Panc1 (cell line): ENCODE results near the gene RGPD5.
"Not testable (repeated sequence)": the region's sequence is repeated elsewhere in the genome, so short reads cannot be mapped to it uniquely, and the experiment has no call there.

Experiments
- SIN3A ChIP-seq: IDR thresholded peaks from 2 replicates; pipeline ENCODE4 v1.6.1; 2012; ENCODE audit warnings: low read depth, mild to moderate bottlenecking, low read length, moderate library complexity, borderline replicate concordance; ENCODE audit not compliant: insufficient read depth
- TCF7L2 ChIP-seq: IDR thresholded peaks from 2 replicates; pipeline ENCODE4 v1.6.1; 2011; ENCODE audit warnings: mild to moderate bottlenecking, low read depth, low read length, inconsistent platforms
- TF ChIP-seq, protein P1 (sequence below): fragments of 450-650 bp; IDR thresholded peaks from 2 replicates; pipeline ENCODE4 v1.5.1; 2017; ENCODE audit warnings: mild to moderate bottlenecking

DNA sequence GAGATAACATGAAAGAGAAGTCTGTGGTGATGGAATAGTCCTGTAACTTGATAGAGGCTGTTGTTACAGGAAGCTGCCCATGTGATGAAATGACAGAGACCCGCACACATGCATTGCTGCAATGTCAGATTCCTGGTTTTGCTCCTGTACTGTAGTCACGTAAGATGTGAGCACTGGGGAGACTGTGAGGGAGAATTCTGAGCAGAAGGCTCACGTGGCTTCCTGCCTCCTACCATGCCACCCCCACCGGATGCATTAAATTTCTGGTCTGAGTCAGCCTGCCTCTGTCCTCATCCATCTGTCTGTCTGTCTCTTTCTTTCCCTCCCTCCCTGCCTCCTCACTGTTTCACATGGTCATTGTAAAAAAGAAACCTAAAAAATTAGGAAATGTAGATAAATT, 102.1 kb downstream of the RGPD5 start:
- TF ChIP-seq TCF7L2, SIN3A: not testable (repeated sequence)
- TF ChIP-seq, protein P1, sequence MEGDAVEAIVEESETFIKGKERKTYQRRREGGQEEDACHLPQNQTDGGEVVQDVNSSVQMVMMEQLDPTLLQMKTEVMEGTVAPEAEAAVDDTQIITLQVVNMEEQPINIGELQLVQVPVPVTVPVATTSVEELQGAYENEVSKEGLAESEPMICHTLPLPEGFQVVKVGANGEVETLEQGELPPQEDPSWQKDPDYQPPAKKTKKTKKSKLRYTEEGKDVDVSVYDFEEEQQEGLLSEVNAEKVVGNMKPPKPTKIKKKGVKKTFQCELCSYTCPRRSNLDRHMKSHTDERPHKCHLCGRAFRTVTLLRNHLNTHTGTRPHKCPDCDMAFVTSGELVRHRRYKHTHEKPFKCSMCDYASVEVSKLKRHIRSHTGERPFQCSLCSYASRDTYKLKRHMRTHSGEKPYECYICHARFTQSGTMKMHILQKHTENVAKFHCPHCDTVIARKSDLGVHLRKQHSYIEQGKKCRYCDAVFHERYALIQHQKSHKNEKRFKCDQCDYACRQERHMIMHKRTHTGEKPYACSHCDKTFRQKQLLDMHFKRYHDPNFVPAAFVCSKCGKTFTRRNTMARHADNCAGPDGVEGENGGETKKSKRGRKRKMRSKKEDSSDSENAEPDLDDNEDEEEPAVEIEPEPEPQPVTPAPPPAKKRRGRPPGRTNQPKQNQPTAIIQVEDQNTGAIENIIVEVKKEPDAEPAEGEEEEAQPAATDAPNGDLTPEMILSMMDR = not testable (repeated sequence)
